ENCODE measurements around the gene RBM38.

Gene RBM38

GRCh38 chr20:57408131-57408530 lies 16.9 kb downstream of the RBM38 start:
- no peaks in the 10 kb centered on the region for H3K9me3 ChIP-seq (ENCODE audit: severe bottlenecking)
- no peak overlapping the region for H3K4me3 ChIP-seq (ENCODE audit: low read depth, low read length)
- no peak for TF ChIP-seq CTCF (IDR thresholded peaks at IDR 0.05; ENCODE audit: low read depth, low read length)
- no peak for DNase-seq
- peaks cover 47% of the 10 kb centered on the region for H3K36me3 ChIP-seq
- H3K27me3 ChIP-seq (ENCODE audit: insufficient read depth, low read depth, severe bottlenecking), result no peaks in the 10 kb centered on the region
- H3K27ac ChIP-seq, result no peak overlapping the region

DNA sequence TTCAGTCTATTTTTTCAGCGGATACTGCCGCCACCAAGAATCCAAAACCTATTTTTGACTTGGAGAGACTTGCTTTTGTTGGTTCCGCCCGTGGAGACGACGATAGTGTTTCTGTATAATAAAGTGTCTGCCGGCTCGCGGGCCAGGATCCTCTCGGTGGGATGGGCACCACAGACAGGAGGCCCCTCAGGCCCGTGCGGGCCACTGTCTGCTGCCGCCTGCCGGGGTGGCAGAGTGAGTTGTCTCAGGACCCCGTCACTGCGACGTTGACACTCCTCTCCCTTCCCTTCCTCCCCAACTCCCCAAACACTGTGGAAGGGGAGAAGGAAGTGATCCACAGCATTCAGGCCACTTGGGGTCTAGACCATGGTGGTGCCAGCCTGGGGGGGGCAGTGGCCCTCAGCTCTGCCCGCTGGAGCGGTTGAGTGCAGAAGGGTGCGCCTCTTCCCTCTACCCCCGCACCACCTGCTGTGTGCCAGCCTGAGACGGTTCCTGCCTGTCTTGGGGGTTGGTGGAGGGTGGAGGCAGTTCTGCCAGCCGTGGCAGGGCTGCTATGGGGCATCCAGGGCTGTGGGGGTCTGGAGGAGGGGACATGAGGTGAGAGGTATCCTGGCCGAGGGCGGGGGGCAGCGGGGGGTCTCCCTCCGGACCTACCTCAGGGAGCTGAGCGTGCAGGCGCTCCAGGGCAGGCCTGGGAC lies 17.5 kb downstream of the RBM38 start:
- Histone ChIP-seq H3K4me3 (ENCODE audit: low read depth, low read length) (no peak overlapping the region), H3K9me3 (ENCODE audit: severe bottlenecking) (no peaks in the 10 kb centered on the region), H3K27me3 (ENCODE audit: insufficient read depth, low read depth, severe bottlenecking) (no peaks in the 10 kb centered on the region), H3K36me3 (peaks cover 46% of the 10 kb centered on the region), H3K27ac (no peak overlapping the region)
- TF ChIP-seq CTCF (IDR thresholded peaks at IDR 0.05; ENCODE audit: low read depth, low read length), result no peak
- no peak for DNase-seq

DNA sequence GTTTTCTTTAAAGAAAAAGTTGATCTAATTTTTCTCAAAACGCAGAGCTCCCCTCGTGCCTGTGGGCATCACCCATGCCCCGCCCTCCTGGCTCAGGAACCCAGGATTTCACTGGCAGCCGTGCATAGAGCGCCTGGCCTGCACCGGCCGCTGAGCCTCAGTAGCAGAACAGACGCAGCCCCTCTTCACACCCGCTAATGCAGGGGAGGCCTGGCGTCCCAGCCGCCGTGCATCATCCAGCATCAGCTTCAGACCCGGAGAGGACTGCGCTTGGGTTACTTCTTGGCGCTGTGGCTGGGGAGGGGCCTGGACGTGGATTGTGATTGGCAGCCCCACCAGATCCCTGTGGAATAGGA lies 18.1 kb downstream of the RBM38 start:
- Histone ChIP-seq H3K9me3 (ENCODE audit: severe bottlenecking) (no peaks in the 10 kb centered on the region), H3K4me3 (ENCODE audit: low read depth, low read length) (no peak overlapping the region), H3K36me3 (peaks cover 40% of the 10 kb centered on the region), H3K27me3 (ENCODE audit: insufficient read depth, low read depth, severe bottlenecking) (no peaks in the 10 kb centered on the region), H3K27ac (no peak overlapping the region)
- no peak for DNase-seq
- TF ChIP-seq CTCF (IDR thresholded peaks at IDR 0.05; ENCODE audit: low read depth, low read length), result no peak

GRCh38 chr20:57409672-57410397 lies 18.6 kb downstream of the RBM38 start:
- Histone ChIP-seq H3K27ac (no peak overlapping the region), H3K4me3 (ENCODE audit: low read depth, low read length) (no peak overlapping the region), H3K36me3 (peaks cover 34% of the 10 kb centered on the region), H3K9me3 (ENCODE audit: severe bottlenecking) (no peaks in the 10 kb centered on the region), H3K27me3 (ENCODE audit: insufficient read depth, low read depth, severe bottlenecking) (no peaks in the 10 kb centered on the region)
- no peak for DNase-seq
- TF ChIP-seq CTCF (IDR thresholded peaks at IDR 0.05; ENCODE audit: low read depth, low read length), result no peak

- no peak for TF ChIP-seq CTCF (IDR thresholded peaks at IDR 0.05; ENCODE audit: low read depth, low read length)
- Histone ChIP-seq H3K27ac (no peak overlapping the region), H3K36me3 (peaks cover 30% of the 10 kb centered on the region)
Observed at GRCh38 chr20:57410398-57410920, 19.3 kb downstream of the RBM38 start.

More at GRCh38 chr20:57410398-57410920, 19.3 kb downstream of the RBM38 start:
- H3K9me3 ChIP-seq (ENCODE audit: severe bottlenecking), result no peaks in the 10 kb centered on the region
- H3K27me3 ChIP-seq (ENCODE audit: insufficient read depth, low read depth, severe bottlenecking), result no peaks in the 10 kb centered on the region
- no peak overlapping the region for H3K4me3 ChIP-seq (ENCODE audit: low read depth, low read length)
- DNase-seq, result no peak
